GM12878 (cell line): ENCODE data around the gene SCARB1. TPM values are rescaled to one million over a fixed set of nuclear protein-coding genes. Genes with fewer than 3 reads are reported as not detected.

Experiments used
- ATAC-seq: fragments of 200-7000 bp; cut with Tn5 transposase; 3 replicates; pipeline ENCODE4 v1.9.1; 2020; ENCODE audit warnings: mild to moderate bottlenecking, moderate library complexity
- BruUV-seq: library from RNA; stranded (reverse); fragments of 400-500 nt; replicated peaks from 2 replicates; lab custom pipeline; 2021; lab: Mats Ljungman, UMichigan
- CTCF ChIA-PET: fragments of 300-600 bp; sonication (Branson Sonifier 250); formaldehyde crosslinking; extraction: SDS; loops from one replicate; lab custom pipeline; 2021; ENCODE audit warnings: inconsistent platforms; lab: Yijun Ruan, JAX
- POLR2A ChIA-PET: fragments of 350-600 bp; formaldehyde crosslinking; extraction: SDS; loops from one replicate; lab custom pipeline; 2021; ENCODE audit warnings: inconsistent platforms; lab: Charles Lee
- RAD21 ChIA-PET: fragments of 300-600 bp; sonication (Branson Sonifier 250); formaldehyde crosslinking; loops from one replicate; lab custom pipeline; 2023; ENCODE audit warnings: antibody characterized with exemption; ENCODE audit not compliant: unreplicated experiment; lab: Charles Lee
- SMC1A ChIA-PET: fragments of 300-600 bp; sonication (Branson Sonifier 250); formaldehyde crosslinking; loops from one replicate; lab custom pipeline; 2023; ENCODE audit not compliant: unreplicated experiment, uncharacterized antibody; lab: Charles Lee
- DNase-seq: peaks from one replicate; pipeline ENCODE4 v3.0.0-alpha.2; 2011; ENCODE audit warnings: low read depth, low spot score
- FAIRE-seq: peaks from 3 replicates; lab custom pipeline; 2011; peaks lifted over from hg19 to GRCh38; lab: Jason Lieb, UNC
- H2AFZ ChIP-seq: 2 replicates; pipeline ENCODE4 v1.6.0; 2011; ENCODE audit warnings: low read depth, low read length, control low read depth; ENCODE audit not compliant: control insufficient read depth
- H3K27ac ChIP-seq: 2 replicates; pipeline ENCODE4 v1.5.1; 2011; ENCODE audit warnings: control low read depth; ENCODE audit not compliant: control insufficient read depth, insufficient read depth
- H3K27me3 ChIP-seq, 2 experiments: replicated peaks in 1 of 2; 2 replicates each; pipeline versions ENCODE4 v1.6.0 to v1.6.1; 2011; ENCODE audit warnings: low read length in 1 of 2; ENCODE audit not compliant: control insufficient read depth in 2 of 2, insufficient read depth in 2 of 2
- H3K36me3 ChIP-seq, 2 experiments: 2 replicates each; pipeline ENCODE4 v1.5.1; 2011; ENCODE audit warnings: low read length in 1 of 2; ENCODE audit not compliant: control insufficient read depth in 2 of 2, insufficient read depth in 2 of 2
- H3K4me1 ChIP-seq: 2 replicates; pipeline ENCODE4 v1.6.1; 2011; ENCODE audit warnings: mild to moderate bottlenecking, low read length, moderate library complexity, mixed read lengths; ENCODE audit not compliant: control insufficient read depth, insufficient read depth
- H3K4me2 ChIP-seq: 2 replicates; pipeline ENCODE4 v1.6.0; 2011; ENCODE audit warnings: control low read depth; ENCODE audit not compliant: control insufficient read depth, insufficient read depth
- H3K4me3 ChIP-seq: fragments of 200-600 bp; sonication (generic); 2 replicates; pipeline ENCODE4 v1.5.1; 2016
- H3K79me2 ChIP-seq: 2 replicates; pipeline ENCODE4 v1.6.0; 2011; ENCODE audit warnings: low read length; ENCODE audit not compliant: control insufficient read depth, insufficient read depth
- H3K9ac ChIP-seq: 2 replicates; pipeline ENCODE4 v1.8.0; 2011; ENCODE audit warnings: low read length, control low read depth, mixed read lengths; ENCODE audit not compliant: control insufficient read depth, insufficient read depth
- H3K9me3 ChIP-seq: replicated peaks from 3 replicates; pipeline ENCODE4 v1.5.1; 2011; ENCODE audit warnings: mild to moderate bottlenecking, low read length; ENCODE audit not compliant: control insufficient read depth, insufficient read depth
- H4K20me1 ChIP-seq: 2 replicates; pipeline ENCODE4 v1.6.0; 2011; ENCODE audit not compliant: control insufficient read depth, insufficient read depth
- ATF7 ChIP-seq: fragments of 450-650 bp; IDR thresholded peaks from 2 replicates; pipeline ENCODE4 v1.6.1; 2016; ENCODE audit warnings: low read depth, mild to moderate bottlenecking
- CREM ChIP-seq: IDR thresholded peaks from 2 replicates; pipeline ENCODE4 v1.6.1; 2014; ENCODE audit warnings: antibody characterized with exemption, low read depth
- DPF2 ChIP-seq: fragments of 450-650 bp; IDR thresholded peaks from 2 replicates; pipeline ENCODE4 v1.6.1; 2017; ENCODE audit warnings: mild to moderate bottlenecking
- GATAD2B ChIP-seq: fragments of 450-650 bp; conservative IDR thresholded peaks from 2 replicates; pipeline ENCODE4 v1.6.1; 2017; ENCODE audit warnings: low read depth, mild to moderate bottlenecking, moderate library complexity
- HDAC6 ChIP-seq: fragments of 200-600 bp; sonication (generic); IDR thresholded peaks from one replicate; pipeline ENCODE4 v1.8.0; 2017; ENCODE audit warnings: antibody characterized with exemption; ENCODE audit not compliant: unreplicated experiment
- IKZF1 ChIP-seq: fragments of 450-650 bp; conservative IDR thresholded peaks from 2 replicates; pipeline ENCODE4 v1.6.1; 2017; ENCODE audit warnings: antibody characterized with exemption, mild to moderate bottlenecking
- IKZF2 ChIP-seq, 2 experiments: fragments of 450-650 bp; IDR thresholded peaks; 2 replicates each; pipeline ENCODE4 v1.6.1; 2017; ENCODE audit warnings: mild to moderate bottlenecking in 2 of 2, moderate library complexity in 2 of 2
- NFYA ChIP-seq: IDR thresholded peaks from 2 replicates; pipeline ENCODE4 v1.6.1; 2011; ENCODE audit warnings: low read depth, mild to moderate bottlenecking, low read length, improper control_type of control experiment, borderline replicate concordance
- NR2F1 ChIP-seq: fragments of 450-650 bp; conservative IDR thresholded peaks from 2 replicates; pipeline ENCODE4 v1.6.1; 2017; ENCODE audit warnings: mild to moderate bottlenecking
- RUNX3 ChIP-seq: IDR thresholded peaks from 2 replicates; pipeline ENCODE4 v1.6.1; 2012; ENCODE audit warnings: low read length, inconsistent platforms
- YY1 ChIP-seq: IDR thresholded peaks from 2 replicates; pipeline ENCODE4 v1.6.1; 2011; ENCODE audit warnings: low read depth, mild to moderate bottlenecking, low read length
- ZBTB4 ChIP-seq: fragments of 450-650 bp; formaldehyde crosslinking; IDR thresholded peaks from 2 replicates; pipeline ENCODE4 v1.4.0; 2022; ENCODE audit warnings: mild to moderate bottlenecking, moderate library complexity
- ZNF384 ChIP-seq: IDR thresholded peaks from 2 replicates; pipeline ENCODE4 v1.6.1; 2012; ENCODE audit warnings: low read depth, mild to moderate bottlenecking, low read length, improper control_type of control experiment, borderline replicate concordance
- WGBS: methylation state at CpG from one replicate; pipeline ENCODE4 v1.1.6; 2016; ENCODE audit warnings: low lambda C conversion rate; ENCODE audit not compliant: insufficient replicate concordance, insufficient coverage; ENCODE audit errors: missing lambda C conversion rate; 5-methylcytosine and 5-hydroxymethylcytosine counted together
- in situ Hi-C: fragments of 300-500 bp; cut with MboI; formaldehyde crosslinking; loops from 9 replicates; pipeline ENCODE4 v1.14.3; 2018; ENCODE audit warnings: mixed read lengths
- intact Hi-C: fragments of 100-400 bp; cut with micrococcal nuclease; formaldehyde crosslinking; loops from one replicate; pipeline ENCODE4 v1.14.2; 2022; ENCODE audit not compliant: unreplicated experiment
- polyA plus RNA-seq, 11 experiments: library from polyadenylated mRNA; depleted of rRNA in 4 of 11; unstranded in 6 of 11; stranded (reverse) in 5 of 11; fragments of >200 nt; fragmentation: Nextera tagmentation in 4 of 11; fragmentation: Illumina TruSeq in 1 of 11; extraction: Ambion mirVana in 4 of 11; extraction: Trizol in 1 of 11; gene quantifications; 1 replicate in 1 of 11; 2 replicates in 10 of 11; pipeline versions ENCODE4 v1.2.1 to v1.2.3, GENCODE V29; 2011 to 2016; ENCODE audit warnings: inconsistent platforms in 2 of 11, missing spikeins in 2 of 11, low read depth in 1 of 11
- total RNA-seq, 4 experiments: library from RNA; depleted of rRNA in 3 of 4; stranded (reverse); fragments of >200 nt in 3 of 4; fragmentation: Illumina TruSeq in 1 of 4; extraction: Trizol in 1 of 4; gene quantifications; 2 replicates each; pipeline versions ENCODE4 v1.2.1 to v1.2.3, GENCODE V29; 2013 to 2021

The SCARB1 gene
- total and polyA plus RNA-seq, 10 of the 15 experiments (the other 5 are each of a cell fraction or from before 2014, with no cell fraction given), result 0.34 to 104 (median 63.1) TPM

DNA sequence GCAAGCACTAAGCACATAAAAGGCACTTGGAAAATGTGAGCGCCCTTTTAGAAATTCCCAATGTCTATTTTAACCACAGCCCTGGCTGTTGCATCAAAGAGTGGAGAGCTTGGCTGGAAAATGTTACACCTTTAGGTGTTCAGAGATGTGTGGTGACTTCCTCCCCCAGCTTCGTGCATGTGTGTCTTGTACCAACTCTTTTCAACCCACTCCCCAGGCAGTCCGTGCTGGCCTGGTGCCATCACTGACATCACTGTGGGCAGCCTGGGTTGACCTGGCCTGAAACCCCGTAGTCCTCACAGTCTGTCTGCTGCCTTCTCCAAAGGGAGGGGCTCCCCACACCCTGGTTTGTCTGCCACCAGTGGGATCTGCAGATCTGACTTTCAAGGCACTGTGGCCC, 101.8 kb downstream of the SCARB1 start:
- ChIA-PET SMC1A (interaction anchor here (1.1 to 1.4 kb wide), 2 partner anchors 52 to 211 kb away, joined by 3 read pairs; no protein-coding TSS in a partner anchor), POLR2A (no interaction called here), CTCF (interaction anchor here (1.0 to 11.7 kb wide), 7 partner anchors 9 to 724 kb away, joined by 3 to 116 read pairs (median 6); no protein-coding TSS in a partner anchor), RAD21 (interaction anchor here (1.0 to 1.1 kb wide), 2 partner anchors 148 to 730 kb away, joined by 3 read pairs; no protein-coding TSS in a partner anchor)
- WGBS, result 0% methylated on average over 4 of the region's 4 CpGs
- in situ Hi-C loops (loop anchor here (25.0 kb wide), 1 partner anchor 400 kb away; no protein-coding TSS in a partner anchor), intact Hi-C loops (no loop called here)
- H3K9me3 ChIP-seq, result peaks cover 13% of the 10 kb centered on the region; the same call in 2 of the 3 replicates
- H3K4me1 ChIP-seq, result no peaks in the 10 kb centered on the region; the same call in 1 of the 2 replicates
- no peak for DNase-seq
- BruUV-seq, result no TSS peak
- no peak overlapping the region for H3K4me3 ChIP-seq
- no peaks in the 10 kb centered on the region for H3K36me3 ChIP-seq
- H4K20me1 ChIP-seq, result no peaks in the 10 kb centered on the region
- no peak overlapping the region for H3K9ac ChIP-seq
- no peak overlapping the region for H3K27ac ChIP-seq
- no peak overlapping the region for H2AFZ ChIP-seq
- peak; percentile 61 for ATAC-seq
- 0 out of 2 replicates have a peak, but pooled peaks have one; percentile 23 for TF ChIP-seq CREM
- TF ChIP-seq NFYA, result no peak
- TF ChIP-seq YY1, result no peak
- TF ChIP-seq ZBTB4 (CRISPR knock-in tag), result no peak
- TF ChIP-seq RUNX3, result peak; percentile 13; the same call in 1 of the 2 replicates
- TF ChIP-seq GATAD2B, result 0 out of 2 replicates have a peak, but pooled peaks have one; percentile 29
- TF ChIP-seq ATF7, result peak; percentile 38; the same call in 1 of the 2 replicates
- TF ChIP-seq ZNF384, result no peak
- peak; percentile 68 for TF ChIP-seq IKZF1
- peak in 1 of 2 experiments; percentile 14; a peak in 1 of 4 replicates for TF ChIP-seq IKZF2 (IDR thresholded peaks at IDR 0.05)
- 0 out of 2 replicates have a peak, but pooled peaks have one; percentile 20 for TF ChIP-seq DPF2
- TF ChIP-seq HDAC6, result no peak
- 0 out of 2 replicates have a peak, but pooled peaks have one; percentile 42 for TF ChIP-seq NR2F1
- TF ChIP-seq, all 136 proteins: peak for 8
- Histone ChIP-seq H3K4me2 (no peak overlapping the region), H3K79me2 (no peaks in the 10 kb centered on the region), H3K27me3 (no peaks in the 10 kb centered on the region)
- FAIRE-seq, result no peak
